Duodenal mucosa (tissue), 2 donors: ENCODE results near the gene ZC3HAV1.
A peak's percentile ranks its signal among the peaks of the same experiment; 100 is the strongest.
"Not testable (repeated sequence)": the region's sequence is repeated elsewhere in the genome, so short reads cannot be mapped to it uniquely, and the experiment has no call there.

Experiments used
- H3K27ac ChIP-seq: one replicate; pipeline ENCODE4 v1.7.0; 2013; ENCODE audit warnings: low read depth, low read length
- H3K27me3 ChIP-seq, 2 donors: one replicate each; pipeline ENCODE4 v1.7.0; 2013; ENCODE audit warnings: low read length in 2 of 2, control low read depth in 1 of 2; ENCODE audit not compliant: insufficient read depth in 2 of 2, control insufficient read depth in 1 of 2
- H3K36me3 ChIP-seq, 2 donors: one replicate each; pipeline ENCODE4 v1.7.0; 2013; ENCODE audit warnings: low read length in 2 of 2, control low read depth in 1 of 2; ENCODE audit not compliant: insufficient read depth in 2 of 2, control insufficient read depth in 1 of 2
- H3K4me1 ChIP-seq, 2 donors: one replicate each; pipeline ENCODE4 v1.7.0; 2013; ENCODE audit warnings: low read length in 2 of 2, control low read depth in 1 of 2; ENCODE audit not compliant: insufficient read depth in 2 of 2, control insufficient read depth in 1 of 2
- H3K4me3 ChIP-seq, 2 donors: one replicate each; pipeline ENCODE4 v1.7.0; 2013; ENCODE audit warnings: low read length in 2 of 2, low read depth in 1 of 2
- H3K9ac ChIP-seq, 2 donors: one replicate each; pipeline ENCODE4 v1.7.0; 2013; ENCODE audit warnings: low read length in 2 of 2, low read depth in 1 of 2
- H3K9me3 ChIP-seq, 2 donors: one replicate each; pipeline ENCODE4 v1.7.0; 2013; ENCODE audit warnings: low read length in 2 of 2, control low read depth in 1 of 2; ENCODE audit not compliant: control insufficient read depth in 1 of 2

The ZC3HAV1 gene

GRCh38 chr7:139124995-139125394 lies 15.5 kb upstream of the ZC3HAV1 start:
- H3K4me3 ChIP-seq, H3K4me1 ChIP-seq, H3K9ac ChIP-seq, H3K36me3 ChIP-seq, H3K9me3 ChIP-seq, H3K27me3 ChIP-seq, H3K27ac ChIP-seq: not testable (repeated sequence)

DNA sequence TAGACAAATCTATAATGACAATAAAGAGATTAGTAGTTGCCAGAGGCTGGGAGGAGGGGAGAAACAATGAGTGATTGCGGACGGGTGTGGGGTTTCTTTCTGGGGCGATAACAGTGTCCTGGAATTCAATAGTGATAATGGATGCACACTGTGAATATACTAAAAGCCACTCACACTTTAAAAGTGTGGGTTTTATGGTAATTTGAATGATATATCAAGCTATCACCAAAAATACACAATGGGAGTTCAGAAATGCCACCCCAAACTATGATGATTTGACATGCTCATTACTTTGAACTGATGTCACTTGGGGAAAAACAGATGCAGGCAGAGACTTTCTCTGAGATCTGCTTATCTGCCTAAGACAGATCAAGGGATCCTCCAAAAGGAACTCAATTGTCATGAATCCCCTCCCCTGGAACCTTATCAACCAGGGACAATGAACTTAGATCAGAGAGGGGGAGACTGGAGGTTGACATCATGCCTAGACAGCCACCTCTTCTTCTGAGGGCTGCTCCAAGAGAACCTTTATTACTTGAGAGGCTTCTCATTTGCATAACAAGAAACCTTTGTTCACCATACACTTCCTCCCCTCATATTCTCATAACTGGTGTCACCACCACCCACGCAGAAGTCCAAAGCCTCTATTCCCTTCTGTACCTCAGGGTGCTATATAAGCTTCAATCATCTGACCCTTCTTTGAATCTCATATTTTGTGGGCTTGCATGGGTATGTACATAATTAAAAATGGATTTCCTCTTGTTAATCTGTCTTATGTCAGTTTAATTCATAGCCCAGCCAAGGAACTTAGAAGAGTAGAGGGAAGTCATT lies 14.8 kb upstream of the ZC3HAV1 start:
- no peaks in the 10 kb centered on the region for H3K36me3 ChIP-seq
- no peaks in the 10 kb centered on the region for H3K9me3 ChIP-seq
- no peak overlapping the region for H3K4me3 ChIP-seq
- H3K27ac ChIP-seq: no peak overlapping the region
- no peak overlapping the region for H3K9ac ChIP-seq
- peaks cover 1% of the 10 kb centered on the region in 2 donors for H3K4me1 ChIP-seq
- peaks cover 3 to 4% of the 10 kb centered on the region in 2 donors for H3K27me3 ChIP-seq

GRCh38 chr7:139119486-139119849 lies 9.9 kb upstream of the ZC3HAV1 start:
- Histone ChIP-seq H3K9me3 (no peaks in the 10 kb centered on the region), H3K27ac (no peak overlapping the region), H3K27me3 (peaks cover 0 to 3% of the 10 kb centered on the region in 2 donors), H3K36me3 (no peaks in the 10 kb centered on the region), H3K9ac (no peak overlapping the region), H3K4me3 (peak overlapping the region in 1 of 2 donors; percentile 10), H3K4me1 (peaks cover 14 to 17% of the 10 kb centered on the region in 2 donors)

DNA sequence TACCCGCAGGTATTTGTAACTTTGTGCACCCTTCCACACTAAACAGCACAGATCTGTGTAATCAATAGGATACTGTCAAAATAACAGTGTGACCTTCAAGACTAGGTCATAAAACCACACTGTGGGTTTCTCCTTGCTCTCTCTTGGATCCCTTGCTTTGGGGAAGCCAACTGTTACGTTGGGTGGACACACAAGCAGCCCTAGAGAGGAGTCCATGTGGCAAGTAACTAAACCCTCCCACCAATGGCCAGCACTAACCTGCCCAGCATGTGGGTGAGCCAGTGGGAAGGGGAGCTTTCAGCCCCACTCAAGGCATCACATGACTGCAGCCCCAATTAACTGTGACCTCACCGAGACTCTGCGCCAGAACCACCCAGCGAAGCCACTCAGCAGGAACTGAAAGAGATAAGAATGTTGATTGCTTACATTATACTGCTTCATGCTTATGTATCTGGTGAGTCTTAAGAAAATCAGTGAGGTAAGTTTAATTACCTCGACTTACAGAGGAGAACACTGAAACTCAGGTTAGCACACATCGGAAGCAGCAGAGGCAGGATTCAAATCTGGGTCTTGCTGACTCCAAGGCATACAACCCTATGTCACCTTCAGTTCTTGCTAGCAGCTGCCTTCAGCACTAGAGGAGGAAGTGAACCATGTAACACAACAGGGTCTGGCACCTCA lies 9.4 kb upstream of the ZC3HAV1 start:
- Histone ChIP-seq H3K27ac (peak overlapping the region; percentile 2), H3K9me3 (no peaks in the 10 kb centered on the region), H3K4me1 (peaks cover 14 to 17% of the 10 kb centered on the region in 2 donors), H3K27me3 (peaks cover 0 to 3% of the 10 kb centered on the region in 2 donors), H3K36me3 (no peaks in the 10 kb centered on the region), H3K9ac (peak overlapping the region in 1 of 2 donors; percentile 8), H3K4me3 (peak overlapping the region in 1 of 2 donors; percentile 10)

GRCh38 chr7:139118234-139118804 lies 8.8 kb upstream of the ZC3HAV1 start:
- H3K27ac ChIP-seq: no peak overlapping the region
- peaks cover 14 to 17% of the 10 kb centered on the region in 2 donors for H3K4me1 ChIP-seq
- H3K27me3 ChIP-seq: no peaks in the 10 kb centered on the region
- no peaks in the 10 kb centered on the region for H3K9me3 ChIP-seq
- no peak overlapping the region for H3K4me3 ChIP-seq
- no peaks in the 10 kb centered on the region for H3K36me3 ChIP-seq
- no peak overlapping the region for H3K9ac ChIP-seq

GRCh38 chr7:139117599-139118233 lies 8.2 kb upstream of the ZC3HAV1 start:
- no peak overlapping the region for H3K4me3 ChIP-seq
- no peak overlapping the region for H3K9ac ChIP-seq
- H3K27ac ChIP-seq: no peak overlapping the region
- peaks cover 14 to 17% of the 10 kb centered on the region in 2 donors for H3K4me1 ChIP-seq
- no peaks in the 10 kb centered on the region for H3K36me3 ChIP-seq
- no peaks in the 10 kb centered on the region for H3K27me3 ChIP-seq
- no peaks in the 10 kb centered on the region for H3K9me3 ChIP-seq

DNA sequence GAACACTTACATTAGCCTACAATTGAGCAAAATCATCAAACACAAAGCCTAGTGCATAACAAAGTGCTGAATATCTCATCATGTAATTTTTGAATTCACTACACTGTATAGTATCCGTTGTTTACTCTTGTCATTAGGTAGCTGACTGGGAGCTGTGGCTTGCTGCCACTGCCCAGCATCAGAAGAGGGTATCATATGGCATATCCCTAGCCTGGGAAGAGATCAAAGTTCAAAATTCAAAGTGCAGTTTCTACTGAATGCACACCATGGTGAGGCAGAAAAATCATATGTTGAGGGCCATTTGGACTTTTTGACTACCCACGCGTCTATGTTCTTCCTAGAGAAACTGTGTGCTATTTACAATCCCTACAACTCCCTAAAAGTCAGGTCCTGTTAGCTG lies 7.5 kb upstream of the ZC3HAV1 start:
- Histone ChIP-seq H3K27ac (no peak overlapping the region), H3K36me3 (no peaks in the 10 kb centered on the region), H3K27me3 (no peaks in the 10 kb centered on the region), H3K9ac (no peak overlapping the region), H3K4me1 (peaks cover 14 to 17% of the 10 kb centered on the region in 2 donors), H3K4me3 (no peak overlapping the region), H3K9me3 (no peaks in the 10 kb centered on the region)

- Histone ChIP-seq H3K4me3 (no peak overlapping the region), H3K36me3 (no peaks in the 10 kb centered on the region), H3K27me3 (no peaks in the 10 kb centered on the region), H3K9me3 (no peaks in the 10 kb centered on the region), H3K27ac (no peak overlapping the region), H3K4me1 (peaks cover 17 to 19% of the 10 kb centered on the region in 2 donors), H3K9ac (no peak overlapping the region)
Measured at GRCh38 chr7:139115104-139115503, 5.6 kb upstream of the ZC3HAV1 start.

DNA sequence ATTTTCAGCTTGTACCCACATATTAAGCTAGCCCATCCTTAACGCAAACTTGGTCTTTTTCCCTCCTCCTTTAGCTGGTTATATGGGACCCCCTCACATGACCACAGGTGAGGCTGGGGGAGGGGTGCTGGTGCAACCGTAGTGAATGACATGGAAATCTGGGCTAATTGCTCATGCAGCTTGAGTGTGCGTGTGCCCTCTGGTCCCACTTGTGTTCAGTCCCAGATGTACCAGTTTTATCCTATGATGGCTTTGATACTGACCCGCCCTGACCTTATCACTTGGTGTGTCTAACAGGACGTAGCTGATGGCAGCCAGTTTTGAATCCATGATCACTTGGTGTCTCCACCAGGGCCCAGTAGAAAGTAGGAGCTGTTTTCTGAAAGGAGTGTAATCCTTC lies 5.1 kb upstream of the ZC3HAV1 start:
- Histone ChIP-seq H3K4me3 (no peak overlapping the region), H3K9me3 (no peaks in the 10 kb centered on the region), H3K27ac (no peak overlapping the region), H3K27me3 (no peaks in the 10 kb centered on the region), H3K4me1 (peaks cover 21 to 22% of the 10 kb centered on the region in 2 donors), H3K36me3 (no peaks in the 10 kb centered on the region), H3K9ac (no peak overlapping the region)

DNA sequence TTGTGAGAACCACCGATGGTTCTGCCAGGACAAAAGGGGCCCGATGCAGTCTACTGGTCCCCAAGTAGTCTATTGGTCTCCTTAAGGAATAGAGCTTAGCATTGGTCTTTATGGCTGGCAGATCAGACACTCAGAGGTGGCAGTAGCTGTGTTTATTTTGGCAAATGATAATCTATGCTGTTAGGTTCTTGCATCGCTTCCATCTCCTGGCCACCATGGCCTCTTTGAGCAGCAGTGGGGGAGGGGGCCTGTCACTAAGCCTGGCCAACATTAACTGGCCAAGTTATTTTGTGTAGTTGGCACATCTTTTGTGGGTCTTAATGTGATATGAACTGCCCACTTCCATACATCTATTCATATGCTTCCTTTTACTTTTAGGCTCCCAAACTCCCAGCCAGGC lies 4.5 kb upstream of the ZC3HAV1 start:
- Histone ChIP-seq H3K9ac (no peak overlapping the region), H3K9me3 (no peaks in the 10 kb centered on the region), H3K36me3 (no peaks in the 10 kb centered on the region), H3K4me1 (peaks cover 17 to 18% of the 10 kb centered on the region in 2 donors), H3K27ac (no peak overlapping the region), H3K4me3 (no peak overlapping the region), H3K27me3 (no peaks in the 10 kb centered on the region)
